Epithelial cell of proximal tubule (primary cell): ENCODE measurements around the gene DUSP2. TPM values are rescaled to one million over a fixed set of nuclear protein-coding genes. Genes with fewer than 3 reads are reported as not detected.

Experiments
- DNase-seq: peaks from one replicate; pipeline ENCODE4 v3.0.0-alpha.2; 2011; ENCODE audit warnings: low read depth
- H3K4me3 ChIP-seq: 2 replicates; pipeline ENCODE4 v1.5.1; 2011; ENCODE audit warnings: low read depth, mild to moderate bottlenecking, low read length
- CTCF ChIP-seq: conservative IDR thresholded peaks from 2 replicates; pipeline ENCODE4 v1.5.1; 2012; ENCODE audit warnings: low read depth, mild to moderate bottlenecking, low read length
- total RNA-seq: library from RNA; depleted of rRNA; stranded (reverse); fragments of >200 nt; gene quantifications from 2 replicates; pipeline ENCODE4 v1.2.3, GENCODE V29; 2015

Gene DUSP2
- total RNA-seq, 1 donor from 2014 or later = 5.4 TPM

- DNase-seq = no peak
- TF ChIP-seq CTCF = no peak
- H3K4me3 ChIP-seq = no peak overlapping the region
Observed at GRCh38 chr2:96134421-96134820, 10.8 kb downstream of the DUSP2 start.

- H3K4me3 ChIP-seq = no peak overlapping the region
- DNase-seq = no peak
- TF ChIP-seq CTCF = no peak
Observed at GRCh38 chr2:96131813-96132745, 13.2 kb downstream of the DUSP2 start.

- no peak overlapping the region for H3K4me3 ChIP-seq
- no peak for DNase-seq
- no peak for TF ChIP-seq CTCF
Observed at GRCh38 chr2:96131152-96131812, 14.0 kb downstream of the DUSP2 start.

- H3K4me3 ChIP-seq = no peak overlapping the region
- DNase-seq = no peak
- no peak for TF ChIP-seq CTCF
Observed at GRCh38 chr2:96130483-96130882, 14.8 kb downstream of the DUSP2 start.

- TF ChIP-seq CTCF = no peak
- H3K4me3 ChIP-seq = no peak overlapping the region
- no peak for DNase-seq
Observed at GRCh38 chr2:96129528-96130120, 15.6 kb downstream of the DUSP2 start.

GRCh38 chr2:96128456-96128855 is 16.8 kb downstream of the DUSP2 start:
- DNase-seq = no peak
- no peak for TF ChIP-seq CTCF
- no peak overlapping the region for H3K4me3 ChIP-seq
